AG09319 (cell line): ENCODE measurements around the gene CBLB.

ENCODE experiments used
- DNase-seq: peaks from one replicate; pipeline ENCODE4 v3.0.0-alpha.2; 2010; ENCODE audit warnings: low read depth; ENCODE audit errors: extremely low read depth
- CTCF ChIP-seq: IDR thresholded peaks from 2 replicates; pipeline ENCODE4 v1.5.1; 2011; ENCODE audit warnings: low read depth, mild to moderate bottlenecking, inconsistent platforms, low read length, moderate library complexity

Gene CBLB

GRCh38 chr3:105800320-105800719, 68.5 kb downstream of the CBLB start:
- no peak for TF ChIP-seq CTCF
- no peak for DNase-seq

- no peak for TF ChIP-seq CTCF
- no peak for DNase-seq
Measured at GRCh38 chr3:105799286-105799685, 69.5 kb downstream of the CBLB start.

- no peak for DNase-seq
- no peak for TF ChIP-seq CTCF
Measured at GRCh38 chr3:105798381-105798934, 70.4 kb downstream of the CBLB start.

- TF ChIP-seq CTCF, result no peak
- no peak for DNase-seq
Measured at GRCh38 chr3:105793040-105793439, 75.8 kb downstream of the CBLB start.

GRCh38 chr3:105791919-105792786, 76.7 kb downstream of the CBLB start:
- peak; percentile 53 for DNase-seq
- no peak for TF ChIP-seq CTCF

- DNase-seq, result peak; percentile 2
Measured at GRCh38 chr3:105791131-105791530, 77.7 kb downstream of the CBLB start.

More at GRCh38 chr3:105791131-105791530, 77.7 kb downstream of the CBLB start:
- no peak for TF ChIP-seq CTCF
